HepG2 (cell line): Measurements from ENCODE around the gene NUDT19. TPM values are rescaled to one million over a fixed set of nuclear protein-coding genes. Genes with fewer than 3 reads are reported as not detected.
A peak's percentile ranks its signal among the peaks of the same experiment; 100 is the strongest.

Experiments
- ATAC-seq: fragments of 200-7000 bp; cut with Tn5 transposase; 3 replicates; pipeline ENCODE4 v1.9.1; 2020; ENCODE audit warnings: mild to moderate bottlenecking, moderate library complexity
- BruUV-seq: library from RNA; stranded (reverse); fragments of 400-500 nt; replicated peaks from 2 replicates; lab custom pipeline; 2021; lab: Mats Ljungman, UMichigan
- CTCF ChIA-PET: fragments of 300-600 bp; formaldehyde crosslinking; extraction: SDS; loops from one replicate; lab custom pipeline; 2021; ENCODE audit warnings: low total read pairs, inconsistent platforms, low intra/inter-chr PET ratio; lab: Yijun Ruan, JAX
- POLR2A ChIA-PET: fragments of 350-600 bp; sonication (Branson Sonifier 250); formaldehyde crosslinking; loops from one replicate; lab custom pipeline; 2020; ENCODE audit warnings: antibody characterized with exemption, inconsistent platforms; lab: Yijun Ruan, JAX
- DNase-seq: peaks from one replicate; pipeline ENCODE4 v3.0.0-alpha.2; 2015; ENCODE audit warnings: low spot score
- FAIRE-seq: peaks from 3 replicates; lab custom pipeline; 2011; peaks lifted over from hg19 to GRCh38; lab: Jason Lieb, UNC
- H2AFZ ChIP-seq: one replicate; pipeline ENCODE4 v1.6.1; 2011; ENCODE audit warnings: low read length, inconsistent platforms
- H3K27ac ChIP-seq: fragments of 300-600 bp; 3 replicates; pipeline ENCODE4 v1.8.0; 2011; ENCODE audit warnings: mixed run types, mild to moderate bottlenecking, mixed read lengths, low read length, inconsistent platforms; ENCODE audit not compliant: insufficient read depth; ENCODE audit errors: extremely low read length
- H3K27me3 ChIP-seq, 2 experiments: fragments of 200-600 bp in 1 of 2; 2 replicates in 1 of 2; 3 replicates in 1 of 2; pipeline versions ENCODE4 v1.6.0 to v1.8.0; 2011; ENCODE audit warnings: low read length in 2 of 2, mild to moderate bottlenecking in 2 of 2, moderate library complexity in 2 of 2, inconsistent platforms in 1 of 2; ENCODE audit not compliant: insufficient read depth in 2 of 2, control insufficient read depth in 1 of 2
- H3K36me3 ChIP-seq, 2 experiments: fragments of 200-600 bp in 1 of 2; replicated peaks in 1 of 2; 2 replicates in 1 of 2; 3 replicates in 1 of 2; pipeline versions ENCODE4 v1.5.1 to v1.8.0; 2011; ENCODE audit warnings: low read length in 2 of 2, inconsistent platforms in 1 of 2; ENCODE audit not compliant: insufficient read depth in 2 of 2, control insufficient read depth in 1 of 2
- H3K4me1 ChIP-seq: 2 replicates; pipeline ENCODE4 v1.5.1; 2012; ENCODE audit warnings: low read length, inconsistent platforms; ENCODE audit not compliant: insufficient read depth
- H3K4me2 ChIP-seq: 2 replicates; pipeline ENCODE4 v1.6.0; 2011; ENCODE audit warnings: low read depth, low read length, inconsistent platforms
- H3K4me3 ChIP-seq, 3 experiments: fragments of 200-600 bp in 1 of 3; sonication (generic), shearing (Covaris generic) in 1 of 3; replicated peaks in 1 of 3; 2 replicates each; pipeline ENCODE4 v1.5.1; 2011 to 2016; ENCODE audit warnings: low read length in 3 of 3, inconsistent platforms in 2 of 3, low read depth in 2 of 3, mild to moderate bottlenecking in 2 of 3, control low read depth in 1 of 3, mixed read lengths in 1 of 3; ENCODE audit not compliant: insufficient read depth in 1 of 3
- H3K79me2 ChIP-seq: one replicate; pipeline ENCODE4 v1.6.1; 2011; ENCODE audit warnings: low read length, inconsistent platforms; ENCODE audit not compliant: insufficient read depth
- H3K9ac ChIP-seq: 2 replicates; pipeline ENCODE4 v1.6.0; 2011; ENCODE audit warnings: mild to moderate bottlenecking, low read depth, low read length, inconsistent platforms; ENCODE audit not compliant: insufficient read depth
- H3K9me3 ChIP-seq: 2 replicates; pipeline ENCODE4 v1.5.1; 2012; ENCODE audit warnings: mild to moderate bottlenecking, low read length
- H4K20me1 ChIP-seq: 2 replicates; pipeline ENCODE4 v1.6.0; 2011; ENCODE audit warnings: inconsistent platforms, mild to moderate bottlenecking, low read length, moderate library complexity; ENCODE audit not compliant: insufficient read depth
- KDM2A ChIP-seq: sonication (generic); formaldehyde crosslinking; IDR thresholded peaks from 2 replicates; pipeline ENCODE4 v1.4.0; 2020; ENCODE audit warnings: low read depth, missing genetic modification reagents, borderline replicate concordance
- LCORL ChIP-seq, 2 experiments: fragments of 450-650 bp in 1 of 2; sonication (generic) in 1 of 2; formaldehyde crosslinking in 1 of 2; IDR thresholded peaks; 2 replicates each; pipeline versions ENCODE4 v1.5.0 to v1.6.1; 2017 to 2020; ENCODE audit warnings: antibody characterized with exemption in 1 of 2, missing genetic modification reagents in 1 of 2
- MIXL1 ChIP-seq: IDR thresholded peaks from 2 replicates; pipeline ENCODE4 v1.6.1; 2016
- MYNN ChIP-seq: sonication (generic); formaldehyde crosslinking; IDR thresholded peaks from 2 replicates; pipeline ENCODE4 v1.4.0; 2020; ENCODE audit warnings: mild to moderate bottlenecking, low read depth, missing genetic modification reagents
- SAFB2 ChIP-seq: sonication (generic); formaldehyde crosslinking; IDR thresholded peaks from 2 replicates; pipeline ENCODE4 v1.5.1; 2020; ENCODE audit warnings: missing genetic modification reagents, low read depth, mild to moderate bottlenecking, borderline replicate concordance
- ZBTB7B ChIP-seq: sonication (generic); formaldehyde crosslinking; IDR thresholded peaks from 2 replicates; pipeline ENCODE4 v1.4.0; 2020; ENCODE audit warnings: missing genetic modification reagents
- ZMAT3 ChIP-seq: sonication (generic); formaldehyde crosslinking; conservative IDR thresholded peaks from 2 replicates; pipeline ENCODE4 v1.7.0; 2021; ENCODE audit warnings: missing genetic modification reagents
- ZNF354B ChIP-seq: sonication (generic); formaldehyde crosslinking; IDR thresholded peaks from 2 replicates; pipeline ENCODE4 v1.8.0; 2022; ENCODE audit warnings: mild to moderate bottlenecking, missing genetic modification reagents
- ZNF619 ChIP-seq: sonication (generic); formaldehyde crosslinking; IDR thresholded peaks from 2 replicates; pipeline ENCODE4 v1.4.0; 2020; ENCODE audit warnings: mild to moderate bottlenecking, missing genetic modification reagents
- WGBS: methylation state at CpG from one replicate; pipeline ENCODE4 v1.1.6; 2017; ENCODE audit warnings: low lambda C conversion rate; 5-methylcytosine and 5-hydroxymethylcytosine counted together
- in situ Hi-C: cut with HindIII; loops from 2 replicates; pipeline ENCODE4 v1.10.0; 2017; ENCODE audit warnings: low pct_unique_long_range_greater_than_20kb; ENCODE audit not compliant: extremely low pct_ligation_motif_present
- intact Hi-C: fragments of 100-400 bp; cut with micrococcal nuclease; formaldehyde crosslinking; loops from one replicate; pipeline ENCODE4 v1.10.0; 2022; ENCODE audit not compliant: unreplicated experiment
- polyA plus RNA-seq, 8 experiments: library from polyadenylated mRNA; depleted of rRNA in 3 of 8; stranded (reverse) in 7 of 8; unstranded in 1 of 8; fragments of >200 nt; fragmentation: Illumina TruSeq in 4 of 8; extraction: Trizol in 4 of 8; gene quantifications; 2 replicates each; pipeline versions ENCODE4 v1.2.1 to v1.2.3, GENCODE V29; 2011 to 2016; ENCODE audit warnings: low read depth in 4 of 8, missing spikeins in 1 of 8, mixed read lengths in 1 of 8; ENCODE audit not compliant: insufficient read depth in 1 of 8
- total RNA-seq, 5 experiments: library from RNA; depleted of rRNA; stranded (reverse); fragments of >200 nt; fragmentation: Illumina TruSeq; extraction: Trizol; gene quantifications; 2 replicates each; pipeline ENCODE4 v1.2.3, GENCODE V29; 2016; ENCODE audit warnings: low read depth in 1 of 5
- TF ChIP-seq, protein P1 (sequence below): sonication (generic); formaldehyde crosslinking; IDR thresholded peaks from 2 replicates; pipeline ENCODE4 v1.5.1; 2020; ENCODE audit warnings: missing genetic modification reagents, mild to moderate bottlenecking, borderline replicate concordance
- TF ChIP-seq, protein P2 (sequence below): sonication (generic); formaldehyde crosslinking; IDR thresholded peaks from 2 replicates; pipeline ENCODE4 v1.8.1; 2023; ENCODE audit warnings: mild to moderate bottlenecking, moderate library complexity, missing genetic modification reagents

Gene NUDT19
- total and polyA plus RNA-seq, 2 of the 13 experiments (the other 11 are each of a cell fraction or from before 2014, with no cell fraction given): 3.1 to 3.6 TPM

DNA sequence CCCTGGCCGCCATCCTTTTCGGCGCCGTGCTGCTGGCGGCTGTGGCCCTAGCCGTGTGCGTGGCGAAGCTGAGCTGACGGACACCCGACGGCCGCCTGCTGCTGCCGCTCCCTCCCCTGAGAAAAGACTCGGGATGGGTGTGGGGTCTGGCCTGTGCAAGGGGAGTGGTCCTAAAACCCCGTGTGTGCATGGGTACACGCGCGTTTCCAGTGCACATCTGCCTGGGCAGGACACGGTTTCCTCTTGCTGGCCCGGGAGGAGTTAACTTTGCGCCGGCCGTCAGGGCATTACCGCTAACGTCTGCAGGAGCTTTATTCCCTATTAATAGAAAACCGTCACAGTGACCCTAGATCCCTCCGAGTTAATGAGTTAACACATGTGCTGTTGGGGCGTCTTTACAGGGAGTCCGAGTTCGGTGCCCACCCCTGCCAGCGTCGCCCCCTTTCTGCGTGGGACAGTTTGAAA is 14.7 kb upstream of the NUDT19 start (continued):
- no peak for TF ChIP-seq ZNF619 (CRISPR knock-in tag)
- TF ChIP-seq ZBTB7B (CRISPR knock-in tag): no peak
- no peak for TF ChIP-seq MYNN (CRISPR knock-in tag)
- no peak for TF ChIP-seq ZNF354B (CRISPR knock-in tag)
- TF ChIP-seq MIXL1 (CRISPR knock-in tag): no peak
- TF ChIP-seq, protein P1, sequence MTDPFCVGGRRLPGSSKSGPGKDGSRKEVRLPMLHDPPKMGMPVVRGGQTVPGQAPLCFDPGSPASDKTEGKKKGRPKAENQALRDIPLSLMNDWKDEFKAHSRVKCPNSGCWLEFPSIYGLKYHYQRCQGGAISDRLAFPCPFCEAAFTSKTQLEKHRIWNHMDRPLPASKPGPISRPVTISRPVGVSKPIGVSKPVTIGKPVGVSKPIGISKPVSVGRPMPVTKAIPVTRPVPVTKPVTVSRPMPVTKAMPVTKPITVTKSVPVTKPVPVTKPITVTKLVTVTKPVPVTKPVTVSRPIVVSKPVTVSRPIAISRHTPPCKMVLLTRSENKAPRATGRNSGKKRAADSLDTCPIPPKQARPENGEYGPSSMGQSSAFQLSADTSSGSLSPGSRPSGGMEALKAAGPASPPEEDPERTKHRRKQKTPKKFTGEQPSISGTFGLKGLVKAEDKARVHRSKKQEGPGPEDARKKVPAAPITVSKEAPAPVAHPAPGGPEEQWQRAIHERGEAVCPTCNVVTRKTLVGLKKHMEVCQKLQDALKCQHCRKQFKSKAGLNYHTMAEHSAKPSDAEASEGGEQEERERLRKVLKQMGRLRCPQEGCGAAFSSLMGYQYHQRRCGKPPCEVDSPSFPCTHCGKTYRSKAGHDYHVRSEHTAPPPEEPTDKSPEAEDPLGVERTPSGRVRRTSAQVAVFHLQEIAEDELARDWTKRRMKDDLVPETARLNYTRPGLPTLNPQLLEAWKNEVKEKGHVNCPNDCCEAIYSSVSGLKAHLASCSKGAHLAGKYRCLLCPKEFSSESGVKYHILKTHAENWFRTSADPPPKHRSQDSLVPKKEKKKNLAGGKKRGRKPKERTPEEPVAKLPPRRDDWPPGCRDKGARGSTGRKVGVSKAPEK (CRISPR knock-in tag): 0 out of 2 replicates have a peak, but pooled peaks have one; percentile 9
- TF ChIP-seq, protein P2, sequence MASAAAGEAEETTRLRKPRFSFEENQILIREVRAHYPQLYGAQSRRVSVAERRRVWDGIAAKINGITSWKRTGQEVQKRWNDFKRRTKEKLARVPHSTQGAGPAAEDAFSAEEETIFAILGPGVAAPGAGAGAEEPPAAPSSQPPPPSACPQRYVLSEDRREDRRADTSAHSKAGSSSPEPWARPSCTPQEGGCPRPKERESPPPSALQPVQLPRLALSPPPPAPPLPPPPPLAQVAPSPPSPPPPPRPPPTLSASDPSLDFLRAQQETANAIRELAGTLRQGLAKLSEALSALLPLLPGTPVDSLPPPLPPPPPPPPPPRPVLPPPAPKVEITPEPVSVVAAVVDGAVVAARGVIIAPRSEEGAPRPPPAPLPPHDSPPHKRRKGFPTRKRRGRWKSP (CRISPR knock-in tag): no peak
- no peak for TF ChIP-seq SAFB2 (CRISPR knock-in tag)
- TF ChIP-seq, all 625 proteins: peak for 3

DNA sequence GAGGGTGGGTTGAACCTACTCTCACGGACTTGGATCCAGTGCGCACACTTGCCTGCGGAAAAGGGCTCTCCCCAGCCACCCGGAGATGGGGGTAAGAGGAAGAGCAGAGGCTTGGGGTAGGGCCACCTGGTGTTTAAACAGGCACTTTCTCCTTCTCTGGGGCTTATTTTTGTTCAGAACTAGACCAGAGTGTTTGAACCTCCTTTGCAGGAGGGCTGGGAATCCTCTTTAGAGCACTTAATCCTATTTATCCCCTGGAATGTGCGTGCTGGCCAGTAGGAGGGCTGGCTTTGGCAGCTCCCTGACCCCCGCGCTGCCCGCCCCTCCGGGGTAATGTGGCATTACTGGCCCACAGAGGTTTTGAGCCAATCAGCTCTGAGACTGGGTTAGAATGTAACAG is 14.0 kb upstream of the NUDT19 start:
- ChIA-PET POLR2A (interaction anchor here (1.4 to 1.5 kb wide), 2 partner anchors 14 to 16 kb away, joined by 3 to 7 read pairs; partner anchors contain the start of gene NUDT19), CTCF (no interaction called here)
- Histone ChIP-seq H3K27me3 (peaks cover 3 to 18% of the 10 kb centered on the region in 2 experiments; a peak in 4 of 5 replicates), H3K9ac (no peak overlapping the region), H3K4me1 (peaks cover 43% of the 10 kb centered on the region), H3K4me2 (peak overlapping the region; percentile 94), H3K27ac (no peak overlapping the region), H2AFZ (peak overlapping the region; percentile 57), H3K4me3 (peak overlapping the region in 2 of 3 experiments; percentile 27 to 88; a peak in 3 of 6 replicates)
- FAIRE-seq (no peak), ATAC-seq (no peak), DNase-seq (no peak)
- no peak for TF ChIP-seq LCORL (IDR thresholded peaks at IDR 0.05)
- TF ChIP-seq LCORL (CRISPR knock-in tag; IDR thresholded peaks at IDR 0.05): 0 out of 2 replicates have a peak, but pooled peaks have one; percentile 23
- 0 out of 2 replicates have a peak, but pooled peaks have one; percentile 18 for TF ChIP-seq KDM2A (CRISPR knock-in tag)
- no peak for TF ChIP-seq ZMAT3 (CRISPR knock-in tag)
- TF ChIP-seq, all 625 proteins: peak for 2
- 0% methylated on average over 6 of the region's 9 CpGs for WGBS
- Histone ChIP-seq H4K20me1 (peaks cover 9% of the 10 kb centered on the region; the same call in 1 of the 2 replicates), H3K36me3 (no peaks in the 10 kb centered on the region), H3K9me3 (no peaks in the 10 kb centered on the region), H3K79me2 (peaks cover 16% of the 10 kb centered on the region)
- BruUV-seq: no TSS peak
- intact Hi-C loops: no loop called here
- in situ Hi-C loops: loop anchor here (25.0 kb wide), 1 partner anchor 460 kb away; the partner anchor contains the start of gene WDR88
